HCT116 (cell line): ENCODE data around the gene CASP12. TPM values are rescaled to one million over a fixed set of nuclear protein-coding genes. Genes with fewer than 3 reads are reported as not detected.

Experiments used
- ATAC-seq: fragments of 200-7000 bp; cut with Tn5 transposase; 2 replicates; pipeline ENCODE4 v1.9.1; 2020; ENCODE audit warnings: mild to moderate bottlenecking, moderate library complexity
- BruUV-seq: library from RNA; stranded (reverse); fragments of 400-500 nt; replicated peaks from 2 replicates; lab custom pipeline; 2021; lab: Mats Ljungman, UMichigan
- CTCF ChIA-PET: fragments of 300-600 bp; sonication (Branson Sonifier 250); formaldehyde crosslinking; loops from one replicate; lab custom pipeline; 2021; ENCODE audit warnings: antibody characterized with exemption; lab: Charles Lee
- POLR2A ChIA-PET: fragments of 300-600, 350-600 bp; sonication (Branson Sonifier 250); formaldehyde crosslinking; loops from one replicate; lab custom pipeline; 2021; ENCODE audit warnings: antibody characterized with exemption; lab: Charles Lee
- RAD21 ChIA-PET, 2 experiments: fragments of 300-600 bp; sonication (Branson Sonifier 250); formaldehyde crosslinking; loops; one replicate each; lab custom pipeline; 2023; ENCODE audit warnings: low total read pairs in 2 of 2; ENCODE audit not compliant: uncharacterized antibody in 2 of 2, unreplicated experiment in 2 of 2, low non-redundant PET in 1 of 2; lab: Charles Lee
- DNase-seq: peaks from one replicate; pipeline ENCODE4 v3.0.0-alpha.2; 2010; ENCODE audit warnings: low read depth, low spot score
- H2AFZ ChIP-seq: fragments of 200-600 bp; shearing (Covaris generic), sonication (generic); 2 replicates; pipeline ENCODE4 v1.6.1; 2017; ENCODE audit warnings: low read depth, mixed run types, mixed read lengths, antibody characterized with exemption, low read length; ENCODE audit not compliant: poor library complexity, severe bottlenecking
- H3K27ac ChIP-seq: 2 replicates; pipeline ENCODE4 v1.5.1; 2012; ENCODE audit warnings: low read depth, low read length
- H3K27me3 ChIP-seq: fragments of 200-600 bp; sonication (generic); 2 replicates; pipeline ENCODE4 v1.6.1; 2016; ENCODE audit warnings: mixed run types, low read length, mixed read lengths; ENCODE audit not compliant: insufficient read depth
- H3K36me3 ChIP-seq, 2 experiments: fragments of 200-500 bp in 1 of 2; fragments of 200-600 bp in 1 of 2; sonication (Bioruptor generic) in 1 of 2; sonication (generic) in 1 of 2; 2 replicates each; pipeline versions ENCODE4 v1.5.1 to v1.6.1; 2014 to 2016; ENCODE audit warnings: low read length in 2 of 2, inconsistent platforms in 1 of 2, mixed read lengths in 1 of 2, mixed run types in 1 of 2; ENCODE audit not compliant: insufficient read depth in 2 of 2, control insufficient read depth in 1 of 2
- H3K4me1 ChIP-seq, 2 experiments: fragments of 200-600 bp in 1 of 2; sonication (generic) in 1 of 2; 2 replicates each; pipeline versions ENCODE4 v1.5.1 to v1.6.1; 2012 to 2017; ENCODE audit warnings: low read length in 2 of 2, inconsistent platforms in 1 of 2, mild to moderate bottlenecking in 1 of 2, mixed read lengths in 1 of 2, mixed run types in 1 of 2, moderate library complexity in 1 of 2; ENCODE audit not compliant: insufficient read depth in 2 of 2, control insufficient read depth in 1 of 2
- H3K4me2 ChIP-seq: fragments of 200-600 bp; sonication (generic); 2 replicates; pipeline ENCODE4 v1.6.1; 2017; ENCODE audit warnings: mixed run types, low read length, mixed read lengths
- H3K4me3 ChIP-seq, 2 experiments: fragments of 200-600 bp in 1 of 2; sonication (generic) in 1 of 2; replicated peaks in 1 of 2; 2 replicates each; pipeline ENCODE4 v1.5.1; 2011 to 2016; ENCODE audit warnings: low read length in 2 of 2, control low read depth in 1 of 2, low read depth in 1 of 2, mild to moderate bottlenecking in 1 of 2, mixed read lengths in 1 of 2, mixed run types in 1 of 2
- H3K79me2 ChIP-seq: fragments of 200-600 bp; sonication (generic); 2 replicates; pipeline ENCODE4 v1.6.1; 2017; ENCODE audit warnings: mild to moderate bottlenecking, mixed run types, low read length, moderate library complexity, mixed read lengths; ENCODE audit not compliant: insufficient read depth
- H3K9ac ChIP-seq: fragments of 200-600 bp; sonication (generic); 2 replicates; pipeline ENCODE4 v1.6.1; 2016; ENCODE audit warnings: low read length, mixed read lengths
- H3K9me2 ChIP-seq: fragments of 200-600 bp; sonication (generic), shearing (Covaris generic); 2 replicates; pipeline ENCODE4 v1.6.1; 2017; ENCODE audit warnings: mixed run types, mild to moderate bottlenecking, moderate library complexity; ENCODE audit not compliant: insufficient read depth
- H3K9me3 ChIP-seq, 2 experiments: fragments of 200-500 bp in 1 of 2; fragments of 200-600 bp in 1 of 2; sonication (Bioruptor generic) in 1 of 2; sonication (generic) in 1 of 2; 2 replicates each; pipeline ENCODE4 v1.6.1; 2014 to 2017; ENCODE audit warnings: low read length in 2 of 2, mixed read lengths in 2 of 2, inconsistent platforms in 1 of 2, low read depth in 1 of 2, mild to moderate bottlenecking in 1 of 2, mixed run types in 1 of 2, moderate library complexity in 1 of 2; ENCODE audit not compliant: control insufficient read depth in 1 of 2, insufficient read depth in 1 of 2
- H4K20me1 ChIP-seq: fragments of 200-600 bp; sonication (generic), shearing (Covaris generic); 2 replicates; pipeline ENCODE4 v1.6.1; 2017; ENCODE audit warnings: mixed run types, mild to moderate bottlenecking, moderate library complexity; ENCODE audit not compliant: insufficient read depth
- ATF3 ChIP-seq: IDR thresholded peaks from 2 replicates; pipeline ENCODE4 v1.6.1; 2012
- CEBPB ChIP-seq: IDR thresholded peaks from 2 replicates; pipeline ENCODE4 v1.6.1; 2012; ENCODE audit warnings: low read depth
- EGR1 ChIP-seq: IDR thresholded peaks from 2 replicates; pipeline ENCODE4 v1.6.1; 2012; ENCODE audit warnings: low read depth
- ELF1 ChIP-seq: IDR thresholded peaks from 2 replicates; pipeline ENCODE4 v1.6.1; 2012; ENCODE audit warnings: low read depth, borderline replicate concordance
- EZH2phosphoT487 ChIP-seq: fragments of 200-600 bp; IDR thresholded peaks from 2 replicates; pipeline ENCODE4 v1.6.1; 2018; ENCODE audit warnings: antibody characterized with exemption, borderline replicate concordance
- POLR2A ChIP-seq: IDR thresholded peaks from 2 replicates; pipeline ENCODE4 v1.7.0; 2011; ENCODE audit warnings: borderline replicate concordance; ENCODE audit not compliant: insufficient read depth, insufficient read length; ENCODE audit errors: extremely low read depth
- RAD21 ChIP-seq: IDR thresholded peaks from 2 replicates; pipeline ENCODE4 v1.6.1; 2012; ENCODE audit warnings: low read depth, mild to moderate bottlenecking
- REST ChIP-seq: IDR thresholded peaks from 2 replicates; pipeline ENCODE4 v1.6.1; 2012; ENCODE audit warnings: low read depth
- SIN3A ChIP-seq: IDR thresholded peaks from 2 replicates; pipeline ENCODE4 v1.6.1; 2012; ENCODE audit warnings: low read depth
- SP1 ChIP-seq: IDR thresholded peaks from 2 replicates; pipeline ENCODE4 v1.6.1; 2012; ENCODE audit warnings: low read depth
- YY1 ChIP-seq: IDR thresholded peaks from 2 replicates; pipeline ENCODE4 v1.6.1; 2011; ENCODE audit warnings: low read length, low read depth, moderate library complexity, mild to moderate bottlenecking; ENCODE audit not compliant: insufficient replicate concordance; ENCODE audit errors: extremely low read depth
- ZBTB33 ChIP-seq: IDR thresholded peaks from 2 replicates; pipeline ENCODE4 v1.6.1; 2011; ENCODE audit warnings: mild to moderate bottlenecking, low read length, moderate library complexity; ENCODE audit not compliant: insufficient replicate concordance; ENCODE audit errors: extremely low read depth
- ZNF274 ChIP-seq: fragments of 200-500 bp; sonication (Bioruptor generic); IDR thresholded peaks from 2 replicates; pipeline ENCODE4 v1.6.1; 2014; ENCODE audit warnings: mild to moderate bottlenecking, low read depth, low read length, inconsistent platforms
- intact Hi-C: fragments of 100-400 bp; cut with micrococcal nuclease; formaldehyde crosslinking; loops from 2 replicates; pipeline ENCODE4 v1.10.0; 2022
- total RNA-seq: library from RNA; stranded (reverse); gene quantifications from one replicate; pipeline ENCODE4 v1.2.1, GENCODE V29; 2021; ENCODE audit not compliant: unreplicated experiment

CASP12 gene
- total RNA-seq, 1 experiment from 2014 or later, result not detected

- ATAC-seq, result no peak
- no peaks in the 10 kb centered on the region for H3K36me3 ChIP-seq
- no peak overlapping the region for H3K9ac ChIP-seq
- H3K9me2 ChIP-seq, result no peaks in the 10 kb centered on the region
- peaks cover 0 to 7% of the 10 kb centered on the region in 2 experiments; a peak in 1 of 4 replicates for H3K9me3 ChIP-seq
- no peaks in the 10 kb centered on the region for H3K27me3 ChIP-seq
- ChIA-PET CTCF (no interaction called here), POLR2A (no interaction called here), RAD21 (no interaction called here)
- H4K20me1 ChIP-seq, result no peaks in the 10 kb centered on the region
- no peak overlapping the region for H2AFZ ChIP-seq
- no peak for DNase-seq
- intact Hi-C loops, result no loop called here
- H3K27ac ChIP-seq, result no peak overlapping the region
- BruUV-seq, result no TSS peak
- H3K79me2 ChIP-seq, result no peaks in the 10 kb centered on the region
- no peak overlapping the region for H3K4me2 ChIP-seq
- H3K4me1 ChIP-seq, result no peaks in the 10 kb centered on the region
- TF ChIP-seq ELF1 (no peak), SP1 (no peak), POLR2A (no peak), EGR1 (no peak), ATF3 (no peak), EZH2phosphoT487 (no peak), ZBTB33 (no peak), SIN3A (no peak)
- no peak overlapping the region for H3K4me3 ChIP-seq
These were observed 25.9 kb downstream of the CASP12 start for GRCh38 chr11:104872393-104872792.

- ChIA-PET CTCF (no interaction called here), RAD21 (no interaction called here), POLR2A (no interaction called here)
- H3K36me3 ChIP-seq, result no peaks in the 10 kb centered on the region
- no peak overlapping the region for H3K4me2 ChIP-seq
- no peaks in the 10 kb centered on the region for H3K4me1 ChIP-seq
- H3K79me2 ChIP-seq, result no peaks in the 10 kb centered on the region
- intact Hi-C loops, result no loop called here
- H3K9me2 ChIP-seq, result no peaks in the 10 kb centered on the region
- peaks cover 0 to 7% of the 10 kb centered on the region in 2 experiments; a peak in 1 of 4 replicates for H3K9me3 ChIP-seq
- no peaks in the 10 kb centered on the region for H3K27me3 ChIP-seq
- ATAC-seq (no peak), DNase-seq (no peak)
- BruUV-seq, result no TSS peak
- no peaks in the 10 kb centered on the region for H4K20me1 ChIP-seq
- H2AFZ ChIP-seq, result no peak overlapping the region
- no peak overlapping the region for H3K27ac ChIP-seq
- no peak overlapping the region for H3K9ac ChIP-seq
- no peak overlapping the region for H3K4me3 ChIP-seq
- no peak for TF ChIP-seq CEBPB
- TF ChIP-seq ZNF274, result no peak
- TF ChIP-seq SIN3A, result no peak
- TF ChIP-seq REST, result no peak
- no peak for TF ChIP-seq YY1
- TF ChIP-seq POLR2A, result no peak
- TF ChIP-seq EGR1, result no peak
- TF ChIP-seq RAD21, result no peak
These were observed 27.4 kb downstream of the CASP12 start for GRCh38 chr11:104870910-104871309.
